Epithelial cell of proximal tubule (primary cell): ENCODE data around the gene FGF11. TPM values are rescaled to one million over a fixed set of nuclear protein-coding genes. Genes with fewer than 3 reads are reported as not detected.

Source experiments
- DNase-seq: peaks from one replicate; pipeline ENCODE4 v3.0.0-alpha.2; 2011; ENCODE audit warnings: low read depth
- H3K4me3 ChIP-seq: 2 replicates; pipeline ENCODE4 v1.5.1; 2011; ENCODE audit warnings: low read depth, mild to moderate bottlenecking, low read length
- total RNA-seq: library from RNA; depleted of rRNA; stranded (reverse); fragments of >200 nt; gene quantifications from 2 replicates; pipeline ENCODE4 v1.2.3, GENCODE V29; 2015
- TF ChIP-seq, protein P1 (sequence below): conservative IDR thresholded peaks from 2 replicates; pipeline ENCODE4 v1.5.1; 2012; ENCODE audit warnings: low read depth, mild to moderate bottlenecking, low read length

FGF11 gene
- total RNA-seq, 1 donor from 2014 or later = 11.5 TPM

DNA sequence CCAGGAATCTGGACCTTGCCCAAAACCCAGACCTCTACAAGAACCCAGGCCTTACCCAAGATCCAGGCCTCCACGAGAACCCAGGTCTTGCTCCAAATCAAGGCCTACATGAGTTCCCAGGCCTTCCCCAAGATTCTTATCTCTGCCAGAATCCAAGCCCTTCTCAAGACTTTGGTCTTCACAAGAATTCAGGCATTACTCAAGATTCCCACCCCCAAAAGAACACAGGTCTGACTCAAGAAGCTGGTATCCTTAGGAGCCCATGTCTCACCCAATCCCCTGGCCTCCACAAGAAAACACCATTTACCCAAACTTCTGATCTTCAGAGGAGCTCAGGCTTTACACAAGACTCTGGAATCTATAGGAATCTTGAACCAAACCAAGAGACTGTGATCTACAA lies 8.1 kb upstream of the FGF11 start:
- TF ChIP-seq, protein P1, sequence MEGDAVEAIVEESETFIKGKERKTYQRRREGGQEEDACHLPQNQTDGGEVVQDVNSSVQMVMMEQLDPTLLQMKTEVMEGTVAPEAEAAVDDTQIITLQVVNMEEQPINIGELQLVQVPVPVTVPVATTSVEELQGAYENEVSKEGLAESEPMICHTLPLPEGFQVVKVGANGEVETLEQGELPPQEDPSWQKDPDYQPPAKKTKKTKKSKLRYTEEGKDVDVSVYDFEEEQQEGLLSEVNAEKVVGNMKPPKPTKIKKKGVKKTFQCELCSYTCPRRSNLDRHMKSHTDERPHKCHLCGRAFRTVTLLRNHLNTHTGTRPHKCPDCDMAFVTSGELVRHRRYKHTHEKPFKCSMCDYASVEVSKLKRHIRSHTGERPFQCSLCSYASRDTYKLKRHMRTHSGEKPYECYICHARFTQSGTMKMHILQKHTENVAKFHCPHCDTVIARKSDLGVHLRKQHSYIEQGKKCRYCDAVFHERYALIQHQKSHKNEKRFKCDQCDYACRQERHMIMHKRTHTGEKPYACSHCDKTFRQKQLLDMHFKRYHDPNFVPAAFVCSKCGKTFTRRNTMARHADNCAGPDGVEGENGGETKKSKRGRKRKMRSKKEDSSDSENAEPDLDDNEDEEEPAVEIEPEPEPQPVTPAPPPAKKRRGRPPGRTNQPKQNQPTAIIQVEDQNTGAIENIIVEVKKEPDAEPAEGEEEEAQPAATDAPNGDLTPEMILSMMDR = no peak
- no peak overlapping the region for H3K4me3 ChIP-seq

DNA sequence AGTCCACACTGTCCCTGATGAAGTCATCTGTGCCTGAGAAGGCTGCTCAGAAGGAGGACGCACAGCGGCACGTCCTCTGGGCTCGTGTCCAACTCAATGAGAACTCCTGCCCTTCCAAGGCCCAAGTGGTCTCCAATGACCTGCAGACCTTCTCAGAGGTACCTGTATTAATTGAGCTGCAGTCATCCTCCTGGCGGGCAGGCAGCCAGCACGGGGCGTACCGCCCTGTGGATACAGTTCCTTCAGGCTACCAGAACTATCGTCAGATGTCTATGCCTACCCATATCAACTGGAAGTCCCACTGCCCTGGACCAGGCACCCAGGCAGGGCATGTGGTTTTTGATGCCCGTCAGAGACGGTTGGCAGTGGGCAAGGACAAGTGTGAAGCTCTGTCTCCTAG lies 7.0 kb upstream of the FGF11 start:
- DNase-seq = no peak
- H3K4me3 ChIP-seq = no peak overlapping the region
- TF ChIP-seq, protein P1 = no peak

More for the DNA sequence above, 8.1 kb upstream of the FGF11 start:
- DNase-seq = no peak

DNA sequence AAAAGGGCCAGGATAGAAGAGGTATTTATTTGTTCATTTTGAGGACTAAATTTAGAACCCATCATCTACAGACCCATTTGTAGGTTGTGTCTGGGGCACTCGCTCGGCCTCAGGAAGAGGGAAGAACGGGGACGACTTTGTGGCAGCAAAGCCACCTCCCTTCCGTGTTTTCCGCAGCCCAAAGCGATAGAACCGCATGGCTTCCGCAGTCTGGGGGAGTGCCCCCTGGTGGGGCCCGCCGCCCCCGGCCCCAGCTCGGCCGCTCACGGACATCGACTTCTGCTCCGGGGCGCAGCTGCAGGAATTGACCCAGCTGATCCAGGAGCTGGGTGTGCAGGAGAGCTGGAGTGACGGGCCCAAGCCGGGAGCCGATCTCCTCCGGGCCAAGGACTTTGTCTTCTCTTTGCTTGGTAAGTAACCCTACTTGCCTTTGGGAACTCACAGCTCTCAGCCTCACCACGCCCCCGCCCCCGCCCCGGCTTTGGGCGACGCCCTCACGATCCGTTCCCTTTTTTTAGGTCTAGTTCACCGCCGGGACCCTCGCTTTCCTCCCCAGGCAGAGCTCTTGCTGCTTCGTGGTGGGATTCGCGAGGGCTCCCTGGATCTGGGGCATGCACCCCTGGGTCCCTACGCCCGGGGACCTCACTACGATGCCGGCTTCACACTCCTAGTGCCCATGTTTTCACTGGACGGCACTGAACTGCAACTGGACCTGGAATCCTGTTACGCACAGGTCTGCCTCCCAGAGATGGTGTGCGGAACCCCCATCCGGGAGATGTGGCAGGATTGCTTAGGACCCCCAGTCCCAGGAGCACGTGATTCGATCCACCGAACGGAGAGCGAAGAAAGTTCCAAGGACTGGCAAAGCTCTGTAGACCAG lies 3.4 kb upstream of the FGF11 start:
- no peak for DNase-seq
- TF ChIP-seq, protein P1 = peak; percentile 36

DNA sequence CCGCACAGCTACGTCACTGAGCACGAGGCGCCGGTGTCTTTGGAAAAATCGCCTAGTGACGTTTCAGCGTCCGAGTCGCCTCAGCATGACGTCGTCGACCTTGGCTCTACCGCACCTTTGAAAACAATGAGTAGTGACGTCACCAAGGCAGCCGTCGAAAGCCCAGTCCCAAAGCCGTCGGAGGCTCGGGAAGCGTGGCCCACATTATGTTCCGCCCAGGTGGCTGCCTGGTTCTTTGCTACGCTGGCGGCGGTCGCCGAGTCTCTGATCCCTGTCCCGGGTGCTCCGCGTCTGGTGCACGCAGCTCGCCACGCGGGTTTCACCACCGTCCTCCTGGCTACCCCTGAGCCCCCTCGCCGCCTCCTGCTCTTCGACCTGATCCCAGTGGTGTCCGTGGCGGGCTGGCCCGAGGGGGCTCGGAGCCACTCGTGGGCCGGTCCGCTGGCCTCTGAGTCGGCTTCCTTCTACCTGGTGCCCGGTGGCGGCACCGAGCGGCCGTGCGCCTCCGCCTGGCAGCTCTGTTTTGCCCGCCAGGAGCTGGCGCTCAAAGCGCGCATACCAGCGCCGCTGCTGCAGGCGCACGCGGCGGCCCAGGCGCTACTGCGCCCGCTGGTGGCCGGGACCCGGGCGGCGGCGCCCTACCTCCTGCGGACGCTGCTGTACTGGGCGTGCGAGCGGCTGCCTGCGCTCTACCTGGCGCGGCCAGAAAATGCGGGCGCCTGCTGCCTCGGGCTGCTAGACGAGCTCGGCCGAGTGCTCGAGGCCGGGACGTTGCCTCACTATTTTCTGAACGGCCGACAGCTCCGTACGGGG lies 2.5 kb upstream of the FGF11 start:
- TF ChIP-seq, protein P1 = peak; percentile 78
- no peak for DNase-seq
- H3K4me3 ChIP-seq = peak overlapping the region; percentile 75

More for the DNA sequence above, 3.4 kb upstream of the FGF11 start:
- H3K4me3 ChIP-seq = peak overlapping the region; percentile 75

DNA sequence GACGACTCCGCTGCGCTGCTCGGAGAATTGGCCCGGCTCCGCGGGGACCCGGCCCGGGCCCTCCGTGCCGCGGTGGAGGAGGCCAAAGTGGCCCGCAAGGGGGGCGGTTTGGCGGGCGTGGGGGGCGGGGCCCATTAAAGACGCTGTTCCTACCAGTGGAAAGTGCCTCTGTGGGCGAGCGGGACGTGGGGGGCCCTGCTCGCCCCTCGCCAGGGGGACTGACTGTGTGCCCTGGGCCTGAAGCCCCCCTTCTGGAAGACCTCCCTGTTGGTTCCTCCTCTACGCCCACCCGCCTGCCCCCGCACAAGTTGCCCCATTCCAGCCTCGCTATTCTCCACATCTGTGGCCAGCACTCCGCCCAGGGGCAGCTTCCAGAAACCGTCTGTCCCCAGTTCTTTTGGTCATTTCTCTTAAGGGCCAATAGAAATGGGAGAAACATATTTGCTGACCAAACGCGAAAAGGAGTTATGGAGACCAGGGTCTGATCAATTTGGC lies 1.9 kb upstream of the FGF11 start:
- H3K4me3 ChIP-seq = peak overlapping the region; percentile 75
- TF ChIP-seq, protein P1 = no peak
- no peak for DNase-seq

DNA sequence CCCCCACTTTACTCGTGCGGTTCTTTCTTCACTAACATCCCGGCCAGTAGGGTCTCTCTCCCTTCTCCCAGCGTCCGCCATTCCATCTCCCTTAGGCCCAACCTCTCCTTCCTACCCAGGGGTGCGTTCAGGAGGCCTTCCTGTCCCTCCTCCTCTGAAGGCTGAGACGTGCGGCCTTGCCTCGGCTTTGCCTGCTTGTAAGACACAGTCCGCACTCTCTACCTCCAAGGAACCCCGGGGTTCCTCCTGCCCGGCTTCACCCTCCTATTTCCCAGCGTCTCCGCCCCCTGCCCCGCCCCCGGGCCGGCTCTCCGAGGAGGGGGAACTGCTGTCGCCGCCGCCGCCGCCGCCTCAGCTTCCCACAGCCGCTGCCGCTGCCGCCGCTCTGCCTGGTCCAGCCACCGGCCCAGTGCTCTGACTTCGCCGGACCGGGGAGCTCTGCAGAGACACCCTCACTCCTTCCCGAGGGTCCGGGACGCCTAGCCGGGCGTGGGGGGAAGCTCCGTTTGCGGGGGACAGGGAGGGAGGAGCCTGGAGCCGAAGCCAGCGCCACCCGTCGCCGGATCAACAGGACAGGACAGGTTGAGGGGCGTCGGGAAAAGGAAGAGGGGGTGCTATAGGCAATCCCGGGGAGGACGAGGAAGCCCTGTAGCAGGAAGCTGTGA lies 1.2 kb upstream of the FGF11 start:
- DNase-seq = no peak
- H3K4me3 ChIP-seq = peak overlapping the region; percentile 75
- TF ChIP-seq, protein P1 = no peak
